GM12875 (cell line): ENCODE measurements around the gene RPL36.

Experiments
- H3K4me3 ChIP-seq: one replicate; pipeline ENCODE4 v1.5.1; 2011; ENCODE audit warnings: low read depth, low read length, control low read depth
- TF ChIP-seq, protein P1 (sequence below): IDR thresholded peaks from 2 replicates; pipeline ENCODE4 v1.5.1; 2011; ENCODE audit warnings: low read depth, mild to moderate bottlenecking, control low read depth, inconsistent platforms, low read length, moderate library complexity, borderline replicate concordance; ENCODE audit not compliant: insufficient read depth

Gene RPL36

DNA sequence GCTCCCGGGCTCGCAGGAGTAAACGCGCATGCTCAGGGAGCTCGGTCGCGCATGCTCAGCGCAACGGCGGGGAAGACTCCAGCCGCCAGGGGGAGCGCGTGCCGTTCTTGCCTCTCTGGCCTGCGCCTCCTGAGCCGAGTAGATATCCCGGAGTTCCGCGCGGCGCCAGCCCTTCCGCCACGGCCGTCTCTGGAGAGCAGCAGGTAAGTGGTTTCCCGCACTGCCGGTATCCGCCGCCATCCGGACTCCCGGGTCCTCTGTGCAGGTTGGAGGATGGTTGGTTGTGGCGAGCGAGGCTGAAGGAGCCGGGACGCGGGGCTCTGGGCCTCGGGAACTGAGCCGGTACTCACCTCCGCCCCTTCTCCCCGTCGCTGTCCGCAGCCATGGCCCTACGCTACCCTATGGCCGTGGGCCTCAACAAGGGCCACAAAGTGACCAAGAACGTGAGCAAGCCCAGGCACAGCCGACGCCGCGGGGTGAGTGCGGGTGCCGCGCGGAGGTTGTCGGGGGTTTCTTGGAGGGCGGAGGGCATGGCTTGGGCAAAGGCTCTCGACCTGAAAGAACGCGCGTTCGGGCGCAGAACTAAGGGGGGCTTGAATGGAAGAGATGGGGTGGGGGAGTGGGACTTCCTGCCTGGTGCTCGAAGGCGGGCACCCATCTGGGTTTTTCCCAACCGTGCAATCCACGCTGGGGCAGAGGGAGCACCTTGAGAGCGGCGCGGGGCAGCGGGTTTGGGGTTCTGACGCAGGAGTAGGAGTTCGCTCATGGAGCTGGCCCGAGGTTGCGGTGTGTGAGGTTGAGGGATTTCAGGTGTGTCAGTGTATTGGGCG, at the start of gene RPL36:
Gene RPL36, plus strand, starts transcription at position 171 of the 830 bp plus-strand sequence. Its CDS starts 213 bp downstream, at position 384.
- TF ChIP-seq, protein P1, sequence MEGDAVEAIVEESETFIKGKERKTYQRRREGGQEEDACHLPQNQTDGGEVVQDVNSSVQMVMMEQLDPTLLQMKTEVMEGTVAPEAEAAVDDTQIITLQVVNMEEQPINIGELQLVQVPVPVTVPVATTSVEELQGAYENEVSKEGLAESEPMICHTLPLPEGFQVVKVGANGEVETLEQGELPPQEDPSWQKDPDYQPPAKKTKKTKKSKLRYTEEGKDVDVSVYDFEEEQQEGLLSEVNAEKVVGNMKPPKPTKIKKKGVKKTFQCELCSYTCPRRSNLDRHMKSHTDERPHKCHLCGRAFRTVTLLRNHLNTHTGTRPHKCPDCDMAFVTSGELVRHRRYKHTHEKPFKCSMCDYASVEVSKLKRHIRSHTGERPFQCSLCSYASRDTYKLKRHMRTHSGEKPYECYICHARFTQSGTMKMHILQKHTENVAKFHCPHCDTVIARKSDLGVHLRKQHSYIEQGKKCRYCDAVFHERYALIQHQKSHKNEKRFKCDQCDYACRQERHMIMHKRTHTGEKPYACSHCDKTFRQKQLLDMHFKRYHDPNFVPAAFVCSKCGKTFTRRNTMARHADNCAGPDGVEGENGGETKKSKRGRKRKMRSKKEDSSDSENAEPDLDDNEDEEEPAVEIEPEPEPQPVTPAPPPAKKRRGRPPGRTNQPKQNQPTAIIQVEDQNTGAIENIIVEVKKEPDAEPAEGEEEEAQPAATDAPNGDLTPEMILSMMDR, result peak; percentile 99
- H3K4me3 ChIP-seq, result peak within 1 kb of the TSS; percentile 89

DNA sequence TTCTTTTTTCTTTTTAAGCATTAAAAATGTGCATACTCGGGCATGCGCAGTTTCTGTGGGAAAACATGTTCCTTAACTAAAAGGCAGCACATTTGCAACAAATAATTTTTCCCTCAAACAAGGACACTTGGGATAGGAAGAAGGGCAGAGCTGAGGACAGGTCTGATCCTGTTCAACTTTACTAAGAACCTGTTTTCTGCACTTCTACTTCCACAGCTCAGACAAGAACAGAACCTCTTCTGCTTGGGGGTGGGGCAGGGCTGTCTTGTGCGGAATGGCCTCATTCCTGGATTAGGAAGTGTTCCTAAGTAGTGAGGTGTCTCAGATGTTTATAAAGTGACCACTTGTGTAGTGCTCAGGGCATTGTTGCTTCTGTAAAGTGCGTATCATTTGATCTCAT, 48.9 kb upstream of the RPL36 start:
- H3K4me3 ChIP-seq, result no peak overlapping the region
- TF ChIP-seq, protein P1, result no peak

GRCh38 chr19:5642204-5642603, 47.9 kb upstream of the RPL36 start:
- TF ChIP-seq, protein P1, result no peak

GRCh38 chr19:5643060-5643459, 47.0 kb upstream of the RPL36 start:
- TF ChIP-seq, protein P1, result no peak

More at GRCh38 chr19:5642204-5642603, 47.9 kb upstream of the RPL36 start:
- no peak overlapping the region for H3K4me3 ChIP-seq

DNA sequence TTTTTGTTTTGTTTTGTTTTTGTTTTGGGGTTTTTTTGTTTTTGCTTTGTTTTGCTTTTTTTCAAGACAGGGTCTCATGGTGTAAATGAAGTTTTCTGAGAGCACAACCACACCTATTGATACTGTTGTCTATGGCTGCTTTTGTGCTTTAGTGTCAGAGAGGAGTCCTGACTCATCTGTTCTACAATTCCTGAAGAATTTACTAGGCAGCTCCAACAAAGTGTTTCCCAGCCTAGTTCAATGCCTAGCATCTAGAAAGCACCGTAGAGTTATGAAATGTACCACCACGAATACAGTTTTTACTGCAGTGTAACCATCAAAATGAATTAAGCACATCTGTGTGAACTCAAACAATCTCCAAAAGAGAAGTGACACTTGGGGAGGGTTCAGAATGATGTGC, 46.1 kb upstream of the RPL36 start:
- TF ChIP-seq, protein P1, result no peak
- no peak overlapping the region for H3K4me3 ChIP-seq

More at GRCh38 chr19:5643060-5643459, 47.0 kb upstream of the RPL36 start:
- no peak overlapping the region for H3K4me3 ChIP-seq

DNA sequence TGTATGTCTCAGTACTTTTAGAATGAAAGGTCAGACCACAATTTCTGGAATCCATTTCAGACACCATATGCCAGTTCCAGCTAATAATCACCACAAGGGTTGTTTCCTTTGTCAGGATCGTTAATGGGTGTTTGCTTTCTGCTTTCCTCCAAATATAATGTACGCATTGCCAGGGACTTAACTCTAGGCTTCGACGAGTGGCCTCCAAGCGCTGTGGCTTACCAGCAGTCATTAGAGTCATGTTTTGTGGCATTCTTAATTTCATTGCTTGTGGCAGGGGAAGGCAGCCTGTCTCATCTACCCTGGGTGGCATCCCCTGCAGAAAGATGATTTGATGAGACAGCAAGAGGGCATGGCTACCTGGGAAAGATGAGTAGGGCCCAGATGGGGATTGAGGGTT, 44.7 kb upstream of the RPL36 start:
- no peak overlapping the region for H3K4me3 ChIP-seq
- TF ChIP-seq, protein P1, result no peak

GRCh38 chr19:5646703-5647102, 43.4 kb upstream of the RPL36 start:
- no peak overlapping the region for H3K4me3 ChIP-seq
- TF ChIP-seq, protein P1, result no peak
